ENCODE measurements around the gene FAF2. TPM values are rescaled to one million over a fixed set of nuclear protein-coding genes. Genes with fewer than 3 reads are reported as not detected.
A peak's percentile ranks its signal among the peaks of the same experiment; 100 is the strongest.

The FAF2 gene
- polyA plus RNA-seq, 2 of the 4 experiments (the other 2 are of a cell fraction): 42.4 to 90.3 TPM

DNA sequence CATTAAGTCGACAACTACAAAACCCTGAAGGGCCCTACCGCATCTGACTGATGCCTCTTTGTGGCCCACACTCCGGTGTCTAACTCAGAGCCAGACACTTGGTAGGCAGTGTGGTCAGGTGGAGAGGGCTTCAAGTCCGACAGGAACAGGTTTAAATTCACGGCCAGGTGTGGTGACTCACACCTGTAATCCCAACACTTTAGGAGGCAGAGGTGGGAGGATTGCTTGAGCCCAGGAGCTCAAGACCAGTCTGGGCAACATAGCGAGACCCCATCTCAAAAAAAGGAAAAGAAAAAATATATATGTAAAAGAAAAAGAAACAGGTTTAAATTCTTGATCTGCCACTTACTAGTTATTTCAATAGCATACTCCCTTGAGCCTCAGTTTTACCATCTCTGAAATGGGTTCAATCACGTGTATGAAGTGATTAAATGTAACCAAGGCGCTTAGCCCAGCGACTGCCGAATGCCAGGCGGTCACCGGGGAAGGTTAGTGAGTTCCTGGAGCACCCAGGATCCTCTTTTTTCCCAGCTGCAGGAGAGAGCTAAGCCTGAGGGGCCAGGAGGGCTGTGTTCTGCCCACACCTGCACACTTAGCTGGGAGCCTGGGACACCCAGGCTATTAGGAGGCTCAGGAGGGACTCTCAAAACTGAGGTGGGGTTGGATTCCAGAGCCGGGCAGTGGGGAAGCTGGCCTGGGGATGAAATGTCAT lies 32.8 kb upstream of the FAF2 start:
- Histone ChIP-seq H3K27ac (peak overlapping the region; percentile 80 to 91), H3K4me1 (peaks cover 24% of the 10 kb centered on the region), H3K4me3 (peak overlapping the region; percentile 94), H3K9me3 (no peaks in the 10 kb centered on the region), H3K4me2 (peak overlapping the region; percentile 87)
- ATAC-seq (no peak; a peak in 1 of 6 replicates), DNase-seq (ENCODE audit: low read depth in 1 of 2, low spot score in 1 of 2) (peak in 1 of 2 experiments; percentile 81), FAIRE-seq (no peak)
- 78% methylated on average over 13 of the region's 13 CpGs for WGBS (ENCODE audit: missing lambda C conversion rate)
- ChIA-PET CTCF (interaction anchor here (0.6 to 5.0 kb wide), 19 partner anchors 9 to 228 kb away, joined by 3 to 49 read pairs (median 9); partner anchors contain the start of genes FAF2, KIAA1191 and RNF44), POLR2A (interaction anchor here (1.7 kb wide), 1 partner anchor 123 kb away, joined by 7 read pairs; no protein-coding TSS in a partner anchor)
- TF ChIP-seq KDM1A (IDR thresholded peaks at IDR 0.05; ENCODE audit: low read depth): peak; percentile 44; the same call in 1 of the 2 replicates
- peak; percentile 22; the same call in 1 of the 2 replicates for TF ChIP-seq CHD4 (IDR thresholded peaks at IDR 0.05; ENCODE audit: borderline replicate concordance)
- no peak for TF ChIP-seq ESRRA (IDR thresholded peaks at IDR 0.05; ENCODE audit: borderline replicate concordance, low read length)

DNA sequence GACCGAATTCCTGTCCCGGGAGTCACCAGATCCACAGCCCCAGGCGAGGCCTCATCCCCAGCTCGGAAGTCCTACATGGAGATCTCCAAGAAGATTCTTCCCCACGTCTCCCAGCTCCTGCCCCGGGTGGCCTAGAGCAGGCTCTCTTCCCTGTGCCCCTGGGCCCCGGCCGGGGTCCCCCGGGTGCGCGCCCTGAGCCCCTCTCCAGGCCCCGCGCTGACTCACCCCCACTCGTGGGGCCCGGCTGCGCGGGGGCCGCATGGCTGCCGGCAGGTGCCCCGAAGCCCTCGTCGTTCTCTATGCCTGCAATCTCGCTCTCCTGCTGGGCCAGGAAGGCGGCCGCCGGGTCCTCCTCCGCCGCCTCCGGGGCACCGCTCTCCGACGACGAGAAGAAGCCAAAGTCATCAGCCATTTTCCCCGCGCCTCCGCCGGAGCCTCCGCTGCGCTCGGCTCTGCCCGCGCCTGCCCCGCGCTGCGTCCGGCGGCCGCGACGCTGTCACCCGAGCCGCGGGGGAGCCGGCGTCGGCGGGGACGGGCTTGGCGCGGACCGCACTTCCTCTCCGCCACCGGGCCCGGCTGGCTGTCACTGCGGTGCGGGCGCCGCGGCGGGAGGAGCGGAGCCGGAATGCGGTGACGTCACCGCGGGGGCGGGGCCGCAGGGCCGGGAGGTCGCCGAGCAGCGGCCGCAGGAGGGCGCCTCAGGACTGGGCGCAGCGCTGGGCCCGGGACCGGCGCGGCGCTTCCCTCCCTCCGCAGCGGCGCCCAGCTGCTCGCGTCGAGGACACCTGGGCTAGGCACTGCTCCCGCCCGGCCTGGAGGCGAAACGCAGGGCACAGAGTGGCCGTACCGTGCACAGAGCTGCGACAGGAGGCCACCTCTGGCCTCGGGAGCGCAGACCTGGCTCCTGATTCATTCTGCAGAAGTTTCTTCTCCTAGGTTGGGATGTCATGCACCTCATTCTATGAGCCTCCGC lies 31.9 kb upstream of the FAF2 start, which contains the start of gene CLTB:
CLTB (minus strand) TSS at position 588 of the 973 bp plus-strand sequence; CDS start at position 412, 176 bp downstream.
- POLR2A ChIA-PET: interaction anchor here (1.0 to 3.3 kb wide), 3 partner anchors 31 to 122 kb away, joined by 3 to 14 read pairs (median 7); partner anchors contain the start of genes FAF2 and RNF44
- H3K4me3 ChIP-seq: peak within 1 kb of the TSS; percentile 94
- ATAC-seq (peak; percentile 95 to 97), DNase-seq (ENCODE audit: low read depth in 1 of 2, low spot score in 1 of 2) (peak; percentile 77 to 87), FAIRE-seq (no peak)
- no peak for TF ChIP-seq EHMT2 (IDR thresholded peaks at IDR 0.05; ENCODE audit: low read depth)
- no peak for TF ChIP-seq FOSL2 (IDR thresholded peaks at IDR 0.05)
- peak; percentile 89 for TF ChIP-seq FOSL2 (CRISPR knock-in tag; IDR thresholded peaks at IDR 0.05)
- TF ChIP-seq RAD21 (conservative IDR thresholded peaks at IDR 0.05 in 1 of 2, IDR thresholded peaks at IDR 0.05 in 1 of 2): peak; percentile 79 to 97
- TF ChIP-seq, protein P1, sequence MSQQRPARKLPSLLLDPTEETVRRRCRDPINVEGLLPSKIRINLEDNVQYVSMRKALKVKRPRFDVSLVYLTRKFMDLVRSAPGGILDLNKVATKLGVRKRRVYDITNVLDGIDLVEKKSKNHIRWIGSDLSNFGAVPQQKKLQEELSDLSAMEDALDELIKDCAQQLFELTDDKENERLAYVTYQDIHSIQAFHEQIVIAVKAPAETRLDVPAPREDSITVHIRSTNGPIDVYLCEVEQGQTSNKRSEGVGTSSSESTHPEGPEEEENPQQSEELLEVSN (IDR thresholded peaks at IDR 0.05; ENCODE audit: borderline replicate concordance, low read depth): peak; percentile 94
- TF ChIP-seq, protein P2, sequence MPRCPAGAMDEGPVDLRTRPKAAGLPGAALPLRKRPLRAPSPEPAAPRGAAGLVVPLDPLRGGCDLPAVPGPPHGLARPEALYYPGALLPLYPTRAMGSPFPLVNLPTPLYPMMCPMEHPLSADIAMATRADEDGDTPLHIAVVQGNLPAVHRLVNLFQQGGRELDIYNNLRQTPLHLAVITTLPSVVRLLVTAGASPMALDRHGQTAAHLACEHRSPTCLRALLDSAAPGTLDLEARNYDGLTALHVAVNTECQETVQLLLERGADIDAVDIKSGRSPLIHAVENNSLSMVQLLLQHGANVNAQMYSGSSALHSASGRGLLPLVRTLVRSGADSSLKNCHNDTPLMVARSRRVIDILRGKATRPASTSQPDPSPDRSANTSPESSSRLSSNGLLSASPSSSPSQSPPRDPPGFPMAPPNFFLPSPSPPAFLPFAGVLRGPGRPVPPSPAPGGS (IDR thresholded peaks at IDR 0.05): 0 out of 3 replicates have a peak, but pooled peaks have one; percentile 30
- TF ChIP-seq SMC3 (IDR thresholded peaks at IDR 0.05): peak; percentile 92
- peak; percentile 66; the same call in 1 of the 2 replicates for TF ChIP-seq HOXB5 (CRISPR knock-in tag; IDR thresholded peaks at IDR 0.05)
- TF ChIP-seq, protein P3, sequence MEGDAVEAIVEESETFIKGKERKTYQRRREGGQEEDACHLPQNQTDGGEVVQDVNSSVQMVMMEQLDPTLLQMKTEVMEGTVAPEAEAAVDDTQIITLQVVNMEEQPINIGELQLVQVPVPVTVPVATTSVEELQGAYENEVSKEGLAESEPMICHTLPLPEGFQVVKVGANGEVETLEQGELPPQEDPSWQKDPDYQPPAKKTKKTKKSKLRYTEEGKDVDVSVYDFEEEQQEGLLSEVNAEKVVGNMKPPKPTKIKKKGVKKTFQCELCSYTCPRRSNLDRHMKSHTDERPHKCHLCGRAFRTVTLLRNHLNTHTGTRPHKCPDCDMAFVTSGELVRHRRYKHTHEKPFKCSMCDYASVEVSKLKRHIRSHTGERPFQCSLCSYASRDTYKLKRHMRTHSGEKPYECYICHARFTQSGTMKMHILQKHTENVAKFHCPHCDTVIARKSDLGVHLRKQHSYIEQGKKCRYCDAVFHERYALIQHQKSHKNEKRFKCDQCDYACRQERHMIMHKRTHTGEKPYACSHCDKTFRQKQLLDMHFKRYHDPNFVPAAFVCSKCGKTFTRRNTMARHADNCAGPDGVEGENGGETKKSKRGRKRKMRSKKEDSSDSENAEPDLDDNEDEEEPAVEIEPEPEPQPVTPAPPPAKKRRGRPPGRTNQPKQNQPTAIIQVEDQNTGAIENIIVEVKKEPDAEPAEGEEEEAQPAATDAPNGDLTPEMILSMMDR (IDR thresholded peaks at IDR 0.05): peak; percentile 99
- no peak for TF ChIP-seq KDM1A (IDR thresholded peaks at IDR 0.05; ENCODE audit: low read depth)
- TF ChIP-seq MAZ (IDR thresholded peaks at IDR 0.05; ENCODE audit: borderline replicate concordance, low read depth, low read length): peak; percentile 69; the same call in 1 of the 2 replicates
- TF ChIP-seq JUN (IDR thresholded peaks at IDR 0.05): peak in 1 of 2 experiments; percentile 64; a peak in 2 of 5 replicates
- peak; percentile 48; the same call in 1 of the 2 replicates for TF ChIP-seq POLR2A (IDR thresholded peaks at IDR 0.05; ENCODE audit: low read length)
- TF ChIP-seq PHF8 (IDR thresholded peaks at IDR 0.05; ENCODE audit: borderline replicate concordance, low read depth): peak; percentile 50
- TF ChIP-seq TP53 (CRISPR knock-in tag; IDR thresholded peaks at IDR 0.05): 0 out of 2 replicates have a peak, but pooled peaks have one; percentile 77
- TF ChIP-seq CBX8 (IDR thresholded peaks at IDR 0.05): no peak
- TF ChIP-seq KDM5A (IDR thresholded peaks at IDR 0.05): no peak
- TF ChIP-seq, protein P4, sequence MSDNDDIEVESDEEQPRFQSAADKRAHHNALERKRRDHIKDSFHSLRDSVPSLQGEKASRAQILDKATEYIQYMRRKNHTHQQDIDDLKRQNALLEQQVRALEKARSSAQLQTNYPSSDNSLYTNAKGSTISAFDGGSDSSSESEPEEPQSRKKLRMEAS (IDR thresholded peaks at IDR 0.05): peak; percentile 83
- WGBS (ENCODE audit: missing lambda C conversion rate): 6% methylated on average over 30 of the region's 107 CpGs
- peak within 1 kb of the TSS; percentile 87 for H3K4me2 ChIP-seq
- H3K27ac ChIP-seq: peak within 1 kb of the TSS; percentile 80 to 91
- CTCF ChIA-PET: interaction anchor here (0.6 to 5.0 kb wide), 48 partner anchors 10 to 906 kb away, joined by 3 to 49 read pairs (median 4); partner anchors contain the start of genes CDHR2, FAF2, KIAA1191 and RNF44
- H3K4me1 ChIP-seq: peaks cover 16% of the 10 kb centered on the region
- peaks cover 4% of the 10 kb centered on the region; the same call in 1 of the 3 replicates for H3K9me3 ChIP-seq
